Measurements from ENCODE around the gene MAFG.
"Not testable (repeated sequence)": the region's sequence is repeated elsewhere in the genome, so short reads cannot be mapped to it uniquely, and the experiment has no call there.

MAFG gene

DNA sequence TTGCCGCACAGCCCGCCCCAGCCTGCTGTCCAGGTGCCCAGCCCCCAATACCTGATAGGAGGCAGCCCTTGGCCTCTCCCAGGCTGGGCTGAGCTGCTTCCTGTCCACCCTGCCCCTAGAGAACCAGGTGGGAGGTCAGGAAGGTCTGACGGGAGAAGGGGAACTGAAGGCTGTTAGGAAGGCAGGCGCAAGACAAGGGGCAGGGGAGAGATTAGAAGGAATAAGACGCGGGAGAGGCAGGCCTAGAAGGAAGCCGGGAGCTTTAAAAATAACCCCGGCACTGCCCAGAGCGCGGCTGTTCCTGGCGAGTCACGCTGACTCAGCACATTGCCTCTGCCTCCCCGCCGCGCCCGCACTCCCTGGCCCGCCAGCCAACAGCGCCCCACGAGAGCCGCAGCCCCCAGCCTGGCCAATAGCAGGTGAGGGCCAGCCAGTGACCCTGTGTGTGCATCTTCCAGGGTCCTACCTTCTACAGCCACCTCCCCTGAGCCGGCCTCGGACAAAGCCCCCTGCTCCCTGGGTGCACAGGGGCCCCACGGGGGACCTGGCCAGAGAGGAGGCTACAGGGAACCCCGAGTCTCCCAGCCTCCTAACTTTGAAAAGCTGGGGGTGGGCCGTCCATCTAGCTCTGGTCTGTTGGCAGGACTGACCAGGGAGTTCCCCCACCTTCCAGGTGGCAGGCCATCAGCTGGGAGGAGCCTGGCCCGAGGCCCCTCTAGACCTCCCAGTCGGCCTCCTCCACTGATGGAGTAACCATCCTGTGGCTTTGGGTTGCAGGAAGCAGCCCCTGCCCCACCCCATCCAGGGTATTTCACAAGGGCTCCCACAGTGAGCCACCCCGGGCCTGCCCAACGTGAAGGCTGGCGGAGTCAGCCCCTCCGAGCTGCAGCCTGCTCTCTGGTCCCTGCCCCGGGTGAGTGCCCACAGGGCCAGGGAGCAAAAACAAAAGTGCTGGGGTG lies 4.0 kb downstream of the MAFG start:
- ATAC-seq (no peak), DNase-seq (no peak)

DNA sequence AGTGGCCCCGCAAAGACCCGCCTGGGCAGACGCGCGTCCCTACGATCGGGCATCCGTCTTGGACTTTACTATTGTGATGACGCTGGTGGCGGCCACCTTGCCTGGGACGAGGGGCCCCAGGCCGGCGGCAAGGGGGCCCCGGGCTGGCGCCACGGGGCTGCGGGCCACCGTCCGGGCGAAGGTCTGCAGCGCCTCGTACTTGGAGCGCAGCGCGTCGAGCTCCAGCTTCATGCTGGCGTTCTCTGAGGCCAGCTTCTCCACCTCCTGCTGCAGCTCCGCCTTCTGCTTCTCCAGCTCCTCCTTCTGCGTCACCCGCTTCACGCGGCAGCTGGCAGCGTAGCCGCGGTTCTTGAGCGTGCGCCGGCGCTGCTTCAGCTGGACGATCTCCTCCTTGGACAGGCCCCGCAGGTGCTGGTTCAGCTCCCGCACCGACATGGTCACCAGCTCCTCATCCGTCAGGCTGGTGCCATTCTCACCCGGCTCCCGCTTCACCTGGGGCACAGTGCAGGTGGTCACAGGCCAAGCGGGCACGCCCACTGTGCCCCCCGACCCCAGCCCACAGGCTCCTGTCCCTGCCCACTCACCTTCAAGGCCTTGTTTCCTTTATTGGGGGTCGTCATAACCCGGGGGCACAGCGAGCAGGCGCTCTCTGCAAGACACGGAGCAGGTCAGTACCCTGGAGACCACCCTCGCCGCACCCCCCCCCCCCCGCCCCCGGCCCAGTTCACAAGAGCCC lies 4.8 kb downstream of the MAFG start:
- DNase-seq (no peak), ATAC-seq (no peak)

DNA sequence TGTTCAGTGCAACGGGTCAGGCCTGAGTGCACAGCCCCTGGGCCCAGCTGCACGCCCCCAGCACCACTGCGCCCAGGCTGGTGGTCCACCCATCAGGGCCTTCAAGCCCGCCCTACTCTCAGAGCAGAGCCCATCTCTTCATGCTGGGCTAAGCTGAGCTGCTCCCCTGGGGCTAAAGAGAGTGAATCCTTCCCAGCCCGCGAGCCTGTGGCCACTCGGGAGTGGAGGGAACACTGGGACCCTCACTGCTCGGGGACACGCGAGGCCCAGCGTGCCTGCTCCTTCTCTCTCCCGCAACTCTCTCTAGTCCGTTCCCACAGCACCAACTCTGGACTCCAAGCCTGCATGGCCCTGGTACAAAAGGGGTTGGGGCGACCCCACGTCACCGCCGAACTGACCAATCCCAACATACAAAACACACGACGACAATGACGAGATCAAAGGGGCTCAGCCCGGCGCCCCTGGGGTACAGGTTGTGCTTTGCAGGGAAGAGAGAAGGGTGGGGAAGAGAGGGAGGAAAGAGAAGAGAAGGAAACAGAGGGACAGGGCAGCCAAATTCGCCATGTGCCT lies 5.5 kb downstream of the MAFG start:
- no peak for ATAC-seq
- DNase-seq = no peak

DNA sequence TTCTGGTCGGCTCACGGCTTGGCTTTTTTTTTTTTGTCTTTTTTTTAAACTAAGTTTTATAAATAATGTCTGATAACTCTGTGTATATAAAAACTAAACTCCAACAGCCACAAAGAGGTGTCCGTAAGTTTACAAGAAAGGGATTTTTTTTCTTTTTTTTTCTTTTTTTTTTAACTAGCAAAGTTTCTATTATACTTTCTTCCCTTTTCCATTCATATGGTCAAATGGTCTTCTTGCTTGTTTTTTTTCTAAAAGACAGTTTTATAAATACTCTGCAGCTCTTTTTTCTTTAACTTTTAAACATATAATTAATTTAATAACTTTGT lies 6.0 kb downstream of the MAFG start:
- no peak for DNase-seq
- no peak for ATAC-seq

DNA sequence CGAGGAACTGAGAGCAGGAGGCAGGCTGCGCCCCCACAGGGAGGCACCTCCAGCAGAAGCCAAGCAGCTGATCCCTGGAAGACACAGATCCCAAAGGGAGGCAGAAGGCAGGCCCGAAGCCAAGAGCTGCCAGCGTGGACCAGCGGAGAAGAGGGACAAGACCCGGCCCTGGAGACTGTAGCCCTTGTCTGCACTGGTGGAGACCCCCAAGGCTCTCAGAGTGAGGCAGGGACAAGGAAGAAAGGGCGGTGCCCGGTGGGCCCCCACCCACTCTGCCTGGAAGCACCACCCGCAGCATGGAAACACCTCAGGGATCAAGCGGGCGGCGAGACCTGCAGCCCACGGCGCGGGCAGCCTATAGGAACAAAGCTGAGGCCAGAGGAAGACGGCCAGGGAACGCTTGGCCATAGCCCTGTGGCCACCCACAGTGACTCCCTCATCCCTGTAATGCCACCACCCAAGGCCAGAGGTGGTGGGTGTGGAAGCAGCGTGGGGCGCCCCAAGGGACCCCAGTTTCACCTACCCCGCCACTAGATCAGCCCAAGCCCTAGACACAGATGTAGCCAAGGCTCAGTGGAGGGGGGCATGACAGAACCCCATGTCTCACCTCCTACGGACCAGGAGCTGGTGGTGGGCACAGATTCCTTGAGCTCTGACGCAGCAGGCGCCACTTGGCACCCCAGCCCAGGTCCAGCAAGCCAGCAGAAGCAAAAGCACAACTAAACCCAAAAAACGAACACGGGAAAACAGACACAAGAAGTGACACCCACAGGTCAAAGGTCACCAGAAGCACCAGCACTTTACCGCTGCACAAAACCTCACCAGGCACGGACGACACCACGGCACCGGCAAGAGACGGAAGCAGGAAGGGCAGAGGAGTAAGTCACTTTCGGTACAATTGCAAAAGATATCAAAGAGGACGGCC lies 6.7 kb downstream of the MAFG start:
- ATAC-seq (no peak), DNase-seq (no peak)

DNA sequence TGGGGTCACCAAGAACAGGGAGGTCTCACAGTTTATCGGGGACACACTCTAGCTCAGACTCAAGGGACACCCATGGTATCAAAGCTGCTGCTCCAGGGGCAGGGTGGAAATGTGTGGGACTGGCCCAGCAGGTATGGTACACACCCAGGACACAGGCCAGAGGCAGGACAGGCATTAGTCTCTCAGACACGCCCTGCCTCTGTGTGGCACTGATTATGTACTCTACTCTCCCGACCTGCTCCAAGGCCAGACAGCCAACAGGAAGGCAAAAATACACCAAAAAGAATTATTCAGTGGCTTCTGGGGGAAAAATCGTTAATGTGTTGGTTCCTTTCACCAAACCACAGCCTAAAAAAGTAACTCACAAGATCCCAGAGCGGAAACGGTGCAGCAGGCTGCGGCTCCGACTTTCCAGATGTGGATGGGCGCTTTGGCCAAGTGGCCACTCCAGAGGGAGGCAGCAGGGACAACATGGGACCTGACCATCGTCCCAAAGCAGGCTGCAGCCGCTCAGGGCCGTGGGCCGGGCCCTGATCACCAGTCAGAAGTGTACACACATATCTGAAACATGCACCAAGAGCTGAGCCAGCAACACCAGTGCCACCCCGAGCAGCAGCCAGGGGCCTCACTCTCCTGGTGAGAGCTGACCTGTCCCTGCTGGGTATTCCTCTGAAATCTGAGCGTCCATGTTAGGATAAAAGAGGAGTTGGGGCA lies 8.5 kb downstream of the MAFG start:
- ATAC-seq (no peak), DNase-seq (no peak)

DNA sequence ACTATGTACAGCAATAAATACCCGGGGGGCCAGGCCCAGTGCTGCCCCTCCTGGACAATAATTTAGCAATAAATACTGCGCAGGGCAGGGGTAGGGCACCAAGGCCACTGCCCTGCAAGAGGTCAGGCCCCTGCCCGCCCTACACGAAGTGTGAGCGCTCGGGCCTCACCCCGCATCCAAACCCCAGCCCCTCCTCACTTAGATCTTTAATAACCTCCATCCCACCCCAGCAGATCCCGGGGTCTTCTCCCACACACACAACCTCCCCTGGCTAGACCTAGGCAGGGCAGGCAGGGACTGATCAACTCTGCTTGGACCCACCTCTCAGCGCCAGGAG lies 9.2 kb downstream of the MAFG start:
- DNase-seq = not testable (repeated sequence)
- peak; percentile 12 for ATAC-seq

DNA sequence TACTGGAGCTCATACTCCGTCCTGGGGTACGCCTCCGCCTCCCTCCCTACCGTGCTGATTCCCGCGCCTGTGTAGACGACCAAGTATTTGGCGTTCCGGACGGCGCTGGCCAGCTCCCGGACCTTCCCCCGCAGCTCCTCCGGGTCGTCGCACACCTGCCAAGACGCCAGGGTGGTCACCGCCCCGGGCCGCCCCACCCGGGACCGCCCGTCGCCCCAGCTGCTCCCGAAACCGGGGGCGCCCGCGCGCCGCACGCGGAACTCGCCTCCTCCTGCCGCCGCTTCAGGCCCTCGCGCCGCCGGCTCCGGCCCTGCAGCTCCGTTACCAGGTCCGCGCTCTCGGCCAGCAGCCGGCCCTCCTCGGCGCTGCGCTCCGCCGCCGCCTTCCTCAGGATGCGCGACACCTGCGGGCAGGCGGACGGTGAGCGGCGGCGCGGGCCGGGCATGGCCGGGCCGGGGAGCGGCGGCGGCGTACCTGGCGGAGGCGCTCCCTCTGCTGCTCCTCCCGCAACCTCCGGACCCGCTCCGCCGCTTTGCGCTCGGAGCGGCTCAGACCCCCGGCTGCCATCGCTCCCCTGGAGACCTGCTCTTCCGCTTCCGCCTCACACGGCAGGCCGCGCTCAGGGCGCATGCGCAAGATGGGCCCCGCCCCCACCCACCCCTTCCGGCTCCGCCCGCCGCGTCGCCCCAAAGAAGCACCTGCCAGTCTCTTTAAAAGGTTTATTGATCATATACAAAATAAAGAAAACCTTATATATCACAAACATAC lies 9.8 kb downstream of the MAFG start, which contains the start of gene SIRT7:
SIRT7 (minus strand) TSS at position 612 of the 768 bp plus-strand sequence; CDS start at position 567, 45 bp downstream.
- ATAC-seq (peak; percentile 73), DNase-seq (peak; percentile 86)

DNA sequence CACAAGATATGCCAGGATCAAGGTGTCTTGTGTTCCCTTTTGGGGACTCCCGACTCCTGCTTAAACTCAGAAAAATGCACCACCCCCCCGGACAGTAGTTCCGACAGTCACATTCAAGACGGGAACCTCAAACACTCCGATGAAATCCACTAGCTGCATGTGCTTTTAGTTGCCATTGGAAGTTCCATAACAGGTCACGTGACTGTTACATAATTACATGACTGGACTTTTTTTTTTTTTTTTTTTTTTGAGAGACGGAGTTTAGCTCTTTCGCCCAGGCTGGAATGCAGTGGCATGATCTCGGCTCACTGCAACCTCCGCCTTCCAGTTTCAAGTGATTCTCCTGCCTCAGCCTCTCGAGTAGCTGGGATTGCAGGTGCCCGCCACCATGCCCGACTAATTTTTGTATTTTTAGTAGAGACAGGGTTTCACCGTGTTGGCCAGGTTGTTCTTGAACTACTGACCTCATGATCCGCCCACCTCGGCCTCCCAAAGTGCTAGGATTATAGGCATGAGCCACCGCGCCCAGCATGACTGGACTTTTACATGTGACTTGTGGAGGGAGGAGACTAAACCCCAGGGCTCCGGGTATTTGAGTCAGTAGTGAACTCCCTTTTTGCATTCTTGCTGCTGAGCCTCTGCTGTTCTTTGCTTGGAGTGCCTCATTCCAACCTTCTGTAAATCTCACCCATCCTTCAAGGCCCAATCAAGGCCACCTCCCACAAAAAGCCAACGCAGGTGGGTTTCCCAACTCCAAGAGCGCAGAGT lies 11.1 kb downstream of the MAFG start:
- no peak for DNase-seq

DNA sequence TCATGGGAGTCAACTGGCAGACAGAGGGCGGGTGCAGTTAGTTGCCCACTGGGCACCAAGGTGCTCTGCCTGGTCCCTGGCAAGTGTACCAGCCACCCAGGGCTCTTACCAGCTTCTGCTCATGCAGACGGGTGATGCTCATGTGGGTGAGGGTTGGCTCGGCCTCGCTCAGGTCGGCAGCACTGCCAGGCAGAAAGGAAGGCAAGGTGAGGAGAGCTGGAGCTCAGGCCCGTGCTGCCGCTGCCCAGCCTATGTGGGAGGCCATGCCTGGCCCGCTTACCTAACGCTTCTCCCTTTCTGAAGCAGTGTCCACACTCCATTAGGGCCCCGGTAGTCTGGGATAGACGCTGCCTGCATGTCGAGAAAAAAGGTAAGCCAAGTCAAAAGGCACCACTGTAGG lies 12.2 kb downstream of the MAFG start:
- no peak for ATAC-seq
- no peak for DNase-seq

More for the DNA sequence above, 11.1 kb downstream of the MAFG start:
- ATAC-seq = no peak

DNA sequence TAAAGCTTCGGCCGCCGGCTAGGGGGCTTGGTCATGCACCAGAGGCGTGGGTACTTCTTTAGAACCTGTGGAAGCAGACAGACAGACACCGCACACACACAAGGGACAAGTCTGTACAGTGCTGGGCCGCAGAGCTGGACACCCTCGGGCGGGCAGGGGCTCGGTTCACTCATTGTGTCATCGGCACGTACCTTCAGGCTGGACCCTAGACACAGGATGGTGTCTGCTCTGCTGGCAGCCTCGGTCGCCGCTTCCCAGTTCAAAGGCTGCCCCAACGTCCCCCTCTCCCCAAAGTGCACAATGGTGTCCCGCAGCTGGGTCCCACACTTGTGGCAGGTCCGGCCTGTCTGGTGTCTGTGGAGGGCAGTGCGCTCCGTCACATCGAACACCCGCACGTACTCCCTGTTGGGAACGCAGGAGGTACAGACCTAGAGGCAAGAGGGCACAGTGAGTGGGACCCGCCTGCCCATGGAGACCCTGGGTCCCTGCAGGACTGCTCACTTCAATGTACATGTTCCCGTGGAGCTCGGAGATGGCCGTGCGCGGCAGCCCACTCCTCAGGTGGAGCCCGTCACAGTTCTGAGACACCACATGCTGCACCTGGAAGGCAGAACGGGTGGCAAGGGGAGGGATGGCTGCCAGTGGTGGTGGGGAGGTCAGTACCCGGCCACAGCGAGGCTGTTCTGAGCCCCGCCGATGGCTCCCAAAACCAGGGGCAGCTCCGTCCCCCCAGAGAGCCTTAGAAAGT lies 13.3 kb downstream of the MAFG start:
- DNase-seq = no peak
- no peak for ATAC-seq

DNA sequence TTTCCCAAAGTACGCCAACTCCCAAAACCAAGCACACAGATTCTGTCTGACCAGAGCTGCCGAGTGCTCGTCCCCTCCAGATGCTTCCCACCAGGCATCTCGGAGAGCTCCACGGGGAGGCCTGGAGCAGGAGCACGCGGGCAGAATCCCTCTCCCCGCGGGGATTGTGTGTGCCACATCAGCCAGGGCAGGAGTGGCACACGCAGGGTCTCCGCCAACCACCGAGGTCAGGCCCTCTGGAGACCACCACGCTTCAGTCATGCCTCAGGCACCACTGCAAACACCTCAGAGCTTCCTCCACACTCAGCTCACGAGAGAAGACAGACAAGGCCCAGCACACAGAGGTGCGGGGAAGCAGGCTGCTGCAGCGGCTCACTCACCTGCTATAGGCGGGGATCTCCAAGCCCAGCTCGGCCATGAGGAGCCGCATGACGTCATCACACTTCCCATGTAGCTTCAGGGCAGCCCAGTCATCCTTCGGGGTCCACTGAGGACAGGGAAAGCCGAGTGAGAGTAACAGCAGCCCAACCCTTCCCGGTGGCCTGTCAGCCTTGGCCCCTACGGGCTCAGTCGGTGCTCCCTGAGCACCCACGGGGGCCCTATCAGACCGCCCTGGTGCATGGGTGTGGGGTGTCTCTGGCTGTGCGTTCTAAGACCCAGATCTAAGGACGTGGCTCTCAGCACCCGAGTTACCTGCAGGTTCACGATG lies 14.0 kb downstream of the MAFG start:
- DNase-seq (no peak), ATAC-seq (no peak)

DNA sequence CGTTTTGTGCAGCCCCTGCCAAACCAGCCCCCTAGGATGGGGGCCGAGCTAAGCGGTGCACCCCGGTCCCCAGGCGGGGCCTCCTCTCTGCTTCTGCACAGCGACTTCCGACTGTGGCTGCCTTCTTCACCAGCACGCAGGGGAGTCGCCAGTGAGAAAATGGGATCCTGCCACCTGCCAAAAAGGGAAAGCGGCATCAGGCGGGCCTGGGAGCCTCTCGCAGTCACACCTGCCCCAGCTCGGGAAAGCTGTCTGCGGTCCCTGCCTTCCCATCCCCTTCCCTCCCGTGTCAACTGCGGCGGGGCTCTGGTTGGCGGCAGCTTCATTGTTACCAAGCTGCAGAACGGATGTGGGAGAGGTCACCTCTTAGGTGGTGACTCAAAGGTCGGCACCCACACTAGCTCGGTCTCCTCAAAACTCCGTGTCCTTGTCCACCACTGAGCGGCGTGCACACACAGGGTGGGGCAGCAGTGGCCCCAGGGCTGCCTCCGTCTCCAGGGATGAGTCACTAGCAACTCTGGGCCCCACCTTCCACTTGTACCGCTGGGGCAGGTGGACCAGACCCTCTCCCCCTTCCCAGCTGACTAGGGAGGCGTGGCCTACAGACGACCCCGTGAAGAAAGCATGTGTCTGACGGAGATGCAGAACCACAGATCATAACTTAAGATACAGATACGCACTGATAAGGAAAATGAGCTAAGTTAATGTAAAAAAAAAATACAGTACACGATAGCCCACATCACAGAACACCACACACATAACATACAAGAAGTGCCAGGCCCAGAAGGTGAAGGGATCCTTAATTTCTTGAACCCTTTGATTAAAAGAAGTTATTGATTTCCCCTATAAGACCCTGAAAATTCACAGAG lies 14.9 kb downstream of the MAFG start:
- no peak for ATAC-seq

DNA sequence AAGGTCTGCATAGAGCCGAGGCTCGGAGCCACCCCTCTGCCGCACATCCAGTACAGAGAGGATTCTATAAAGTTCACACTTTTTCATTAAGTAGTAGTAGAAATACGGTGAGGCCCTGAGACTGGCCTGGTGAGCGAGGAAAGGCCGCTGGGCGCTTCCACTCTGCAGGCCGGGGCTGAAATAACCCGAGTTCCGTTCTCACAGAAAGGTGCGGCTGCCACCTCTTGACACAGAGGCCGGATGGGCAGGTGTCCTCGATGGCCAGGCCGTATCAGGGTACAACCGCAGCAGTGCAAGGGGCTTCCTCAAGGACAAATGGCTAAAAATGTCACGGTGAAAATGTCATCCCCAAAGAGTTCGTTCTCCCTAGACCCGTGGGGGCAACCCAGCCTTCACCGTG lies 15.6 kb downstream of the MAFG start:
- no peak for DNase-seq
- no peak for ATAC-seq

More for the DNA sequence above, 14.9 kb downstream of the MAFG start:
- no peak for DNase-seq

DNA sequence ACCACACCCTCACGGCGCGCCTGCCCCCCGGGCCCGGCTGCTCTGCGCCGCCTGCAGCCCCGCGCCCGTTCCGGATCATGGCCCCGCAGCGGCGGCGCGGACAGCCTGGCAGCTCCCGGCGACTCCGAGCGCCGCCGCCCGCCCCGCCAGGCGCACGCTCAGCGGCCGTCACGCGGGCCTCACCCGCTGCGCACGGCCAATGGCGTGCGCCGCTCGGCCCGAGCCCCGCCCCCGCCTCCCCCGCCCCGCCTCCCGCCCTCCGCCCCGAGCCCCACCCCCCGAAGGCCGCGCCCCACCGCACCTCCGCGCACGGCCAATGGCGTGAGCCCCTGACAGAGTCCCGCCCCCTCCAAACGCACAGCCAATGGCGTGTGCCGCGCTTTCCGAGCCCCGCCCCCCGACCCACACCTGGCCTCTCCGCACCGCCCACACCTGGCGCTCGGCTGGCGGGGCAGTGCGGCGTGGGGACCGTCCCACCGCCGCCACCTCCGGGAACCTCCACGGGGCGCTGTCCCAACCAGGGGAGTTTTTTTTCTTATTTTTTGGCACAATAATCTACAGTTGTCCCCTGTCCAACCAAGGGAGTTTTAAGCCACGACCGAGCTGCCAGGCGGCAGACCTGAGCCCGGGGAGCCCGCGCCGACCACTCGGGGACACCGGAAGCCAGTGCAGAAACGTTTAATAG lies 16.1 kb downstream of the MAFG start, which contains the start of gene PCYT2:
PCYT2 (minus strand) TSS at position 123 of the 685 bp plus-strand sequence; CDS start at position 79, 44 bp downstream.
- peak; percentile 95 for DNase-seq
- ATAC-seq = peak; percentile 93

DNA sequence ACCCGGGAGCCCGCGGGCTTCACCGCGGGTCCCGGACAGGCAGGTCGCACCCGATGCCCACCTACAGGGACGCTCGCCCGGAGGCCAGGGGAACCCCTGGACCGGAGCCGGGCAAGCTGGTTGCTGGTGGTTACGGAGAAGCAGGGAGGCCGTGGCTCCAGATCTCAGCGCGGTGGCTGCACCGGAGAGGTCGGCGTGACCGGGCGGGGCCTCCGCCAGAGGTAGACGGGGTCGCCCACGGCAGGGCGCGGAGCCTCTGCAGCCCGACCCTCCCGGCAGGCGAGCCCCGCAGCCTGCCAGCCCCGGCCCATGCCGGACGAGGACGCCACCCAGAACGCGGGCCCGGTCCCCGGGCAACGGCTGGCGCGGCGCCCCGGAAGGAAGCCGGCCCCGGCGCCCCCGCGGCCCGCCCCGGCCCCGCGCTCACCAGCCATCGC lies 16.7 kb downstream of the MAFG start:
- ATAC-seq (no peak), DNase-seq (no peak)

All from stimulated activated naive CD8-positive, alpha-beta T cell treated with anti-CD3 and anti-CD28 coated beads, Interleukin-15, Interleukin-2, amounts not matched to agents 100 U/mL and 50 U/mL, for 24 hours (primary cell).